HG02852 (cell line): ENCODE results near the gene CLEC2L.

Experiments
- ATAC-seq: cut with Tn5 transposase; IDR thresholded peaks from one replicate; pipeline ENCODE4 v1.9.1; 2021; ENCODE audit warnings: mild to moderate bottlenecking, moderate library complexity; ENCODE audit not compliant: unreplicated experiment

Gene CLEC2L

GRCh38 chr7:139523199-139523941, at the start of gene CLEC2L:
CLEC2L (plus strand) TSS chr7:139523685; CDS start chr7:139523928, 243 bp downstream.
- no peak for ATAC-seq

DNA sequence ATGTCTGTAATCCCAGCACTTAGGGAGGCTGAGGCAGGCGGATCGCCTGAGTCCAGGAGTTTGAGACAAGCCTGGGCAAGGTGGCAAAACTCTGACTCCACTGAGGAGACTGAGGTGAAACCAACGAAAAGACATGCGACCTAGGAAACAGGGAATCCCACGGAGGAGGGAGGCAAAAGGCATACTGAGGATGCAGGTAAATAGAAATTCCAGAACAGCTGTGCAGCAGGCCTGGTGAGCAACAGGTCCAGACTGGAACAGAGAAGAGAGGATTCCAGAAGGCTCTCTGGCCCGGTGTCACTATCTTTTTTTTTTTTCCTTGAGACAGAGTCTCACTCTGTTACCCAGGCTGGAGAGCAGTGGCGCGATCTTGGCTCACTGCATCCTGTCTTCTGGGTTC, 47.3 kb upstream of the CLEC2L start:
- ATAC-seq, result no peak

- no peak for ATAC-seq
Measured at GRCh38 chr7:139476891-139477290, 46.6 kb upstream of the CLEC2L start.

- no peak for ATAC-seq
Measured at GRCh38 chr7:139479620-139480019, 43.9 kb upstream of the CLEC2L start.

DNA sequence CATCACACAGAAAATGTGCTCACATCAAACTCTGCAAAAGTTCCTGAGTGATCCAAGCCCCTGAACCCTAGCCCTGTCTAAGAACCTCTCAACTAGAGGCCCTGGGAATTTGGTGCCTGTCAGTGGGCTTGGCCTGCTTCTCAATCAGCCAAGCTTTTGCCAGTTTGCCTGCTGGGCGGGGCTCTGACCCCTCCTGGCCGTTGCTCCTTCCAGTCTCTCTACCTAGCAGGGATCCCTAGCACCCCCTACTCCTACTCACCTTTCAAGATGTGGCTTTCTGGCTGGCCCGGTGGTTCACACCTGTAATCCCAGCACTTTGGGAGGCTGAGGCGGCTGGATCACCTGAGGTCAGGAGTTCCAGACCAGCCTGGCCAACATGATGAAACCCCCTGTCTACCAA, 42.1 kb upstream of the CLEC2L start:
- ATAC-seq, result no peak

DNA sequence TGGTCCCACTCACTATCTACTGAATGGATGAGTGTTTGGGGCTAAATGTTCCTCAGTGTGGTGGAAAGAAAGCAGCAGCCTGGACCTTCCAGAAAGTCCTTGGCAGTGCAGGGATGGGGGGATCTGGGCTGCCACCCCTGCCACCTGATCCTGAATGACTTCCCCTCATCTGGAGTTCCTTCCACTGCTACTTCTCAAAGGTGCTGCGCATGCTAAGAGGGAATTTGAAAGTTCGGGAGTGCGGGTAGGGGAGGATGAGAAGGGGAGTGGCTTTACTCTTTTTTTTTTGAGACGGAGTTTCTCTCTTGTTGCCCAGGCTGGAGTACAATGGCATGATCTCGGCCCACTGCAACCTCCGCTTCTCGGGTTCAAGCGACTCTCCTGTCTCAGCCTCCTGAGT, 41.4 kb upstream of the CLEC2L start:
- no peak for ATAC-seq

GRCh38 chr7:139482662-139483466, 40.6 kb upstream of the CLEC2L start:
- ATAC-seq, result peak; percentile 43

DNA sequence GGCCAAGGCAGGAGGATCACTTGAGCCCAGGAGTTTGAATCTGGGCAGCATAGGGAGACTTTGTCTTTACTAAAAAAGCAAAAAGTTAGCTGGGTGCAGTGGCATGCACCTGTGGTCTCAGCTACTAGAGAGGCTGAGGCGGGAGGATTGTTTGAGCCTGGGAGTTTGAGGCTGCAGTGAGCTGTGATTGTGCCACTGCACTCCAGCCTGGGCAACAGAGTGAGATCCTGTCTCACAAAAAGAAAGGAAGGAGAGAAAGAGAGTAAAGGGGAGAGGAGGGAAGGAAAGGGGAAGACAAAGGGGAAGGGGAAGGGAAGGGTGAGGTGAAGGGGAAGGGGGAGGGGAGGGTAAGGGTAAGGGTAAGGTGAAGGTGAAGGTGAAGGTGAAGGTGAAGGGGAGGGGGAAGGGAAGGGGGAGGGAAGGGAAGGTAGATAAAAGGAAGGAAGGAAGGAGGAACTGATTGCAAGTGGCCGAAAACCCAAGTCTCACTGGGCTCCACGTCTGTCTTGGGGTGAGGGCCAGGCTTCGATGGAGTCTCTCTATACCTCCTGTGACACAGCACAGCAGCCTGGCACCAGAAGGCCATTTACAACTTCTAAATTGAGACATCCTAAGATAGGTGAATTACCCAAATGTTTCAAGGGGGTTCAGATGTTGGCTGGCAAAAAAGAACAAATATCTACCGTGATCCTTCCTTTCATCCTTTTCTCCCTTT, 36.0 kb upstream of the CLEC2L start:
- no peak for ATAC-seq

DNA sequence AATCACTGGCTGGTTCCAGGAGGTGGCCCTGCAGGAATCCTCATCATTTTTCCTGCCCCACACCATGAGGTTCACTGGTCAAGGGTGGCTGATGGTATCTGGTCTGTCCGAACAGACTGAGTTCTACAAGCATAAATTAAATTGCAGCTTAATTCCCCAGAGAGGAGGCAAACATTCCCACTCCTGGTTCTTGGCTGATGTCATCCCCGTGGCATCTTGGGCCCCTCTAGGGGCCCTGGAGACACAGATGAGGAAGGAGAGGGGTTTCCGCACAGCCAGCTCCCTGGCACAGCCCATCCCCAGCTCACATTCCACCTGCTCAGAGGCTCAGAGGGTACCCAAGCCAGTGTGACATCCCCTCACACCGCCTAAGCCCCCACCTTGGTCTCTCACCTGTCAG, 34.7 kb upstream of the CLEC2L start:
- ATAC-seq, result no peak

DNA sequence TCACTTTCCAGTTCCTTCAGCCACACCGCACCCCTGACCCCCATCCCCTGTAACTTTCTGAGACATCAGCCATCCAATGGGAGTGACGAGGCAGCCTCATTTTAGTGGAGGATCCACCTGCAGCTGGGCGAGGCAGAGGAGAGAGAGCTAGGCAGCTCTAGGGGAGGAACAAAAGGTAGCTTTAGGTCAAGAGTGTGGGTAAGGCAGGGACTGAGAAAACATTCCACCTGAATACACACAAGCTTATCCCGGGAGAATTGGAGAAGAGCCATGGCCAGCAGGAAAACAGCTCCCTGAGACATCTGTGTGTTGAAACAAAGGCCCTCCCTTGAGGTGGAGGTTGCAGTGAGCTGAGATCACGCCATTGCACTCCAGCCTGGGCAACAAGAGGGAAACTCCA, 33.4 kb upstream of the CLEC2L start:
- ATAC-seq, result no peak

DNA sequence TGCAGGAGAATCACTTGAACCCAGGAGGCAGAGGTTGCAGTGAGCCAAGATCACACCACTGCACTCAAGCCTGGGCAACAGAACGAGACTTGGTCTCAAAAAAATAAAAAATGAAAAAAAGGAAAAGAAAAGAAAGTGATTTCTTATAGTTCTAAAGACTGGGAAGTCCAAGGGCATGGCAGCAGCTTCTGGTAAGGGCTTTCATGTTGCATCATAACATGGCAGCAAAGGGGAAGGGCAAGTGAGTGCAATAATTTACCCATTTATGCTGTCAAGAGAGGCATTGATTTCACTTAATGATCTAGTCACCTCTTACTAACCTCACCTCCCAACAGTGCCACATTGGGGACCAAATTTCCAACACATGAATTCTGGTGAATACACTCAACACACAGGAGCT, 31.2 kb upstream of the CLEC2L start:
- no peak for ATAC-seq

DNA sequence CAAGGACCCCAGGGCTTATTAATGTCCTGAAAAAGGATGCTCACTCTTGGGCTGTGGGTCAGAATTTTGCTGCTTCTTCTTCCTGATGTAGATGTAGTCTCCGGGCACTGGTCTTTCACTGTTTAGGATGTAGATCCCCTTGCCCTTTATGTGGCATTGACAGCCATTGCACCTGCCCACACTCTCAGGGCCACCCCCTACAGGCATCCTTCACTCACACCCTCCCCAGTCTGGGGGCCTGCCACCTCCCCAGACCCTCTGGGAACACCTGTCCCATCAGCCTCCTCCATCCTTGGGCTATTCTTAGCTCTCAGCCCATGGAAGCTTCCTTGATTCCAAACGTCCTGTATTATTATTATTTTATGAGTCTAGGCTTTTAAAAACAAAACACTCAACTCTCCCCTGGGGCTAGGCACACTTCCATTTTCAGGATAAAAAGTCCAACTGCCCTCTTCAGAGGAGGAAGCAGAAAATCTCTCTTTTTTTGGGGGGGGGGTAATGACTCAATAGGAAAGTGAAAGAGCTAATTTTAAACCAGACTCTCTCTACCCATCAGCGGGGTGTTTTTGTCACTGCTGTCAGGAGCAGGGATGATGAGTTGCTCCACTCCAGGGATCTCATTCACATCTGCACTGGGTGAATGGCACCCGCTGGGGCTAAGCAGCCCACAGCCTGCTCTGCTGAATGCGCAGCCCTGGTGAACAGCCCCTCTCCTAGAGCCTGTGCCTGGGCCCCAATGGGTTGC, 28.5 kb upstream of the CLEC2L start:
- peak; percentile 79 for ATAC-seq

- ATAC-seq, result no peak
Measured at GRCh38 chr7:139495580-139496125, 27.8 kb upstream of the CLEC2L start.

DNA sequence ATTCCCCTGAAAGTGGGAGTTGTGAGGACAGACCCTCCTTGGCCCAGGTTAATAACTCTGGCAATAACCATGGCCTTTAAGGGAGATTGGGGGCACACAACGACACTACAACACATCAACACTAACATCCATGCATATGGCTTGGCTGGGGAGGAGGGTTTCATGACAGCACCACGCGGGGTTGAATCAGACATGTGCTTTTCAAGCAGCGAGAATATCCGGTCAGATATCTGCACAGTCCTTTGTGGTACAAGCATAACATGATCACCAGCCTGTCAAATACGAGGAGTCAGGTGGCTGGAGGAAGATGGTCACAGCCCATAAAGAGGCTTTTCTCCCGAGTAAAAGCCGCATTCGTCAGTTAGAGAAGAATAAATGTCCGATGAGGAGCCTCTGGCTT, 27.0 kb upstream of the CLEC2L start:
- ATAC-seq, result no peak

DNA sequence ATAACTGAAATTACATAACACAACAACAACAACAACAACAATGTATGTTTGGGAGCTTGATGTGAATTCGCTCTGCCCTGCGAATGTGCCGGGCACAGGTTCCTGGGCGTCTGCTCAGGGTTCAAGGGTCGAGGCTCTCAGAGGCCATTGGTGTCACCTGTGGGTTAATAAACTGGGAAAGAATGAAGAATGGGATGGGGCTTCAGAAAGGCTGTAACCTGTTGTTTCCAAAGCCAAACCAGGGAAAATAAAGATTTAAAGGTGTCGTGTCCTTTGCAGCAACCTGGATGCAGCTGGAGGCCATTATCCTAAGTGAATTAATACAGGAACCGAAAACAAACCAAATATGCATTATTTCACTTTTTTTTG, 22.7 kb upstream of the CLEC2L start:
- ATAC-seq, result no peak

GRCh38 chr7:139502226-139502625, 21.3 kb upstream of the CLEC2L start:
- ATAC-seq, result no peak

DNA sequence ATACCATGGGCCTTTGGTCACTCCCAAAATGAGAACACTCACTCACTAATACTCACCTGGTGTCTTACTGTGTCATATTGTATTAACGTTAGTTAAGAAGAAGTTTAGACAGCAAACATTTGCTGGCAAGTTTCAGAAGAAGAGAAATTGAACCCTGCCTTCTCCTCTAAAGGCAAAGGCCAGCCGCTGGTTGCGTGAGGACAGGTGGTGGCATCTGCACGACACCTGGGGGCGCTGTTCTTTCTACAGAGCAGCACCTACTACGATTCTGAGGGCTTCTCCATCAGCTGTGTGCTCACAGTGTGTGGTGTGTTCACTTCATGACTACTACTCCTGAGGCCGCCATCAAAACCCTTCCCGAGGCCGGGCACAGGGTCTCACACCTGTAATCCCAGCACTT, 17.9 kb upstream of the CLEC2L start:
- no peak for ATAC-seq

GRCh38 chr7:139509535-139509934, 13.9 kb upstream of the CLEC2L start:
- no peak for ATAC-seq

- no peak for ATAC-seq
Measured at GRCh38 chr7:139511315-139511714, 12.2 kb upstream of the CLEC2L start.

DNA sequence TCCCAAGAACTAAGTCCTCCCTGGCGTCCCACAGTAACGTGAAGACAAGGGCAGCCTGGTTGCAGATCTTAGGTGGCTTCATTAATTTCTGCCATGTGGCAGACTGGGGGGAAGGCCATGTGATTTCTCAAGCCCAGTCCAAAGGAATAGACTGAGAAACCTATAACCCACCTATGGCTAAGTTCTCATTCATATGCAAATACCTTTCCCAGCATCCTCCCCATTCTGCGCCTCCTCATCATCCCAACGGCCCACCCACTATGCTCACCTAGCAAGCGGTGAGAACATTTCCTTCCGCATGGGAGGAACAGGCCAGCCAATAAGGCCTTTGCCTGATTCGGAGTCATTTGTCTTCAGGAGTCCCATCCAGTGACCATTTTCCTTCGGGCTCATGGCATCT, 8.2 kb upstream of the CLEC2L start:
- no peak for ATAC-seq

DNA sequence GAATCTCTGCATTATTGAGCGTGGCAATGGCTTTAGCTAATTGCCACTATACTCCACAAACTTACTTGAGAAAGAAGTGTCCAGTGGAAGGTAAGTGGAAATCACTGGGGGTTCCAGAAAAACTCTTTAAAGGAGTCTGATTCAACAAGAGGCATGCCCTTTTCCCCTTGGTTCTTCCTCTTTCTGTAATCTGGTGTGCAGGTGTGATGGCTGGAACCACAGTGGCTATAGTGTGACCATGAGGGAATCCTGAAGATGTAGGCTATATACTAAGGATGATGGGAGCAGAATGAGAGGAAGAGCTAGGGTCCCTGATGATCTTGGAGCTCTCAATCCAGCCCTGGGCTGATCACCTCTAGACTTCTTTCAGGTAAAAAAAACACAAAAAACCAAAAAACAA, 2.0 kb upstream of the CLEC2L start:
- ATAC-seq, result no peak
